Breast epithelium (tissue), 3 donors: ENCODE results near the gene PRKCE.

ENCODE experiments used
- CTCF ChIP-seq, 3 donors: fragments of 450-650 bp; IDR thresholded peaks; one replicate each; pipeline ENCODE4 v1.5.1; 2016 to 2017; ENCODE audit warnings: antibody characterized with exemption in 3 of 3, mild to moderate bottlenecking in 3 of 3, moderate library complexity in 3 of 3
- POLR2A ChIP-seq: fragments of 450-650 bp; IDR thresholded peaks from one replicate; pipeline ENCODE4 v1.6.1; 2016; ENCODE audit warnings: antibody characterized with exemption, mild to moderate bottlenecking, moderate library complexity
- POLR2AphosphoS5 ChIP-seq, 3 donors: sonication (generic); formaldehyde crosslinking; IDR thresholded peaks; one replicate each; pipeline ENCODE4 v1.6.1; 2017; ENCODE audit warnings: antibody characterized with exemption in 3 of 3

- no peak for TF ChIP-seq CTCF (IDR thresholded peaks at IDR 0.05)
- peak; percentile 40 to 80 (median 64) for TF ChIP-seq POLR2AphosphoS5 (IDR thresholded peaks at IDR 0.05)
- no peak for TF ChIP-seq POLR2A
These were observed 172.3 kb downstream of the PRKCE start for GRCh38 chr2:45823723-45824206.
